K562 (cell line): ENCODE measurements around the gene CNIH1. TPM values are rescaled to one million over a fixed set of nuclear protein-coding genes. Genes with fewer than 3 reads are reported as not detected.

Experiments used
- ATAC-seq: fragments of 200-7000 bp; cut with Tn5 transposase; 3 replicates; pipeline ENCODE4 v1.9.1; 2020; ENCODE audit warnings: moderate library complexity
- BruUV-seq: library from RNA; stranded (reverse); fragments of 400-500 nt; replicated peaks from 2 replicates; lab custom pipeline; 2021; lab: Mats Ljungman, UMichigan
- CTCF ChIA-PET: fragments of 300-600 bp; formaldehyde crosslinking; extraction: SDS; loops from one replicate; lab custom pipeline; 2021; ENCODE audit warnings: low intra/inter-chr PET ratio; lab: Yijun Ruan, JAX
- POLR2A ChIA-PET: fragments of 300-600, 350-650 bp; sonication (Branson Sonifier 250); formaldehyde crosslinking; extraction: SDS; loops from one replicate; lab custom pipeline; 2021; ENCODE audit warnings: antibody characterized with exemption, inconsistent platforms; lab: Yijun Ruan, JAX
- DNase-seq, 4 experiments: peaks; one replicate each; pipeline versions ENCODE4 v3.0.0 to v3.0.0-alpha.2; 2011 to 2018; ENCODE audit warnings: low spot score in 3 of 4, mixed read lengths in 3 of 4; ENCODE audit errors: extremely low read depth in 1 of 4
- FAIRE-seq: peaks from 2 replicates; lab custom pipeline; 2011; peaks lifted over from hg19 to GRCh38; lab: Jason Lieb, UNC
- H2AFZ ChIP-seq: 2 replicates; pipeline ENCODE4 v1.6.0; 2011; ENCODE audit warnings: low read depth, low read length, control low read depth, inconsistent platforms
- H3K27ac ChIP-seq: fragments of 200-600 bp; 3 replicates; pipeline ENCODE4 v1.8.0; 2011; ENCODE audit warnings: low read depth, mild to moderate bottlenecking, control low read depth, inconsistent platforms, low read length, moderate library complexity, mixed read lengths; ENCODE audit errors: extremely low read depth
- H3K27me3 ChIP-seq, 2 experiments: fragments of 300-600 bp in 1 of 2; 2 replicates in 1 of 2; 3 replicates in 1 of 2; pipeline versions ENCODE4 v1.6.0 to v1.8.0; 2011; ENCODE audit warnings: inconsistent platforms in 2 of 2, low read length in 2 of 2, mild to moderate bottlenecking in 1 of 2, mixed read lengths in 1 of 2, moderate library complexity in 1 of 2; ENCODE audit not compliant: control insufficient read depth in 2 of 2, insufficient read depth in 2 of 2
- H3K36me3 ChIP-seq: fragments of 300-600 bp; 3 replicates; pipeline ENCODE4 v1.8.0; 2011; ENCODE audit warnings: mild to moderate bottlenecking, low read length, inconsistent platforms; ENCODE audit not compliant: control insufficient read depth, insufficient read depth
- H3K4me1 ChIP-seq, 2 experiments: fragments of 200-600 bp in 1 of 2; replicated peaks in 1 of 2; 2 replicates in 1 of 2; 3 replicates in 1 of 2; pipeline versions ENCODE4 v1.5.1 to v1.8.0; 2011; ENCODE audit warnings: inconsistent platforms in 2 of 2, low read length in 2 of 2, mild to moderate bottlenecking in 1 of 2, mixed read lengths in 1 of 2, moderate library complexity in 1 of 2; ENCODE audit not compliant: control insufficient read depth in 2 of 2, insufficient read depth in 2 of 2
- H3K4me2 ChIP-seq: 2 replicates; pipeline ENCODE4 v1.6.1; 2011; ENCODE audit warnings: low read length, control low read depth, inconsistent platforms, mixed read lengths; ENCODE audit not compliant: insufficient read depth
- H3K4me3 ChIP-seq: fragments of 200-600 bp; sonication (generic), shearing (Covaris generic); 2 replicates; pipeline ENCODE4 v1.5.1; 2016; ENCODE audit warnings: control low read depth, inconsistent platforms
- H3K79me2 ChIP-seq: fragments of 200-600 bp; 3 replicates; pipeline ENCODE4 v1.8.0; 2011; ENCODE audit warnings: low read length, inconsistent platforms; ENCODE audit not compliant: control insufficient read depth, insufficient read depth
- H3K9ac ChIP-seq, 2 experiments: 2 replicates each; pipeline versions ENCODE4 v1.6.0 to v1.6.1; 2011; ENCODE audit warnings: low read depth in 2 of 2, low read length in 2 of 2, control low read depth in 1 of 2, inconsistent platforms in 1 of 2, mild to moderate bottlenecking in 1 of 2, mixed read lengths in 1 of 2; ENCODE audit not compliant: insufficient read depth in 1 of 2
- H3K9me1 ChIP-seq: one replicate; pipeline ENCODE4 v1.6.0; 2011; ENCODE audit warnings: inconsistent platforms, mild to moderate bottlenecking, low read length, moderate library complexity; ENCODE audit not compliant: control insufficient read depth, insufficient read depth
- H3K9me3 ChIP-seq: replicated peaks from 2 replicates; pipeline ENCODE4 v1.5.1; 2011; ENCODE audit warnings: low read depth, low read length, inconsistent platforms; ENCODE audit not compliant: control insufficient read depth, insufficient read depth
- H4K20me1 ChIP-seq: replicated peaks from 2 replicates; pipeline ENCODE4 v1.6.1; 2011; ENCODE audit warnings: low read length, inconsistent platforms, mixed read lengths; ENCODE audit not compliant: control insufficient read depth, insufficient read depth
- GTF2E2 ChIP-seq: fragments of 200-800 bp; sonication (Bioruptor generic); IDR thresholded peaks from 2 replicates; pipeline ENCODE4 v1.6.1; 2016; ENCODE audit warnings: missing genetic modification characterization, missing compliant biosample characterization
- HMG20A ChIP-seq: fragments of 450-650 bp; formaldehyde crosslinking; conservative IDR thresholded peaks from 2 replicates; pipeline ENCODE4 v1.4.0; 2020; ENCODE audit warnings: mild to moderate bottlenecking, mixed read lengths
- KAT2B ChIP-seq: IDR thresholded peaks from one replicate; pipeline ENCODE4 v1.6.1; 2012; ENCODE audit warnings: low read depth, mild to moderate bottlenecking, control low read depth, inconsistent platforms, low read length, moderate library complexity
- SAP30 ChIP-seq: fragments of 200-600 bp; sonication (generic); IDR thresholded peaks from 2 replicates; pipeline ENCODE4 v1.6.1; 2012; ENCODE audit warnings: borderline replicate concordance, low read depth, mild to moderate bottlenecking, moderate library complexity, low read length, control low read depth, inconsistent platforms; ENCODE audit not compliant: insufficient read depth, poor library complexity, severe bottlenecking
- SMARCA4 ChIP-seq: fragments of 450-650 bp; IDR thresholded peaks from 2 replicates; pipeline ENCODE4 v1.6.1; 2016
- WGBS: fragments of 100-300 bp; shearing (Covaris generic); methylation state at CpG from one replicate; pipeline ENCODE4 v1.1.6; 2016; ENCODE audit warnings: low coverage, mixed read lengths; ENCODE audit not compliant: insufficient coverage; ENCODE audit errors: missing lambda C conversion rate; 5-methylcytosine and 5-hydroxymethylcytosine counted together
- in situ Hi-C: fragments of 300-500 bp; cut with MboI; formaldehyde crosslinking; loops from 4 replicates; pipeline ENCODE4 v1.15.0; 2018; ENCODE audit warnings: inconsistent platforms, mixed read lengths
- intact Hi-C: fragments of 100-400 bp; cut with micrococcal nuclease; formaldehyde crosslinking; loops from 2 replicates; pipeline ENCODE4 v1.14.2; 2022
- polyA plus RNA-seq, 8 experiments: library from polyadenylated mRNA; depleted of rRNA in 4 of 8; stranded (reverse) in 5 of 8; unstranded in 3 of 8; fragments of >200 nt; fragmentation: Nextera tagmentation in 2 of 8; fragmentation: Illumina TruSeq in 1 of 8; extraction: Ambion mirVana in 2 of 8; extraction: Trizol in 1 of 8; gene quantifications; 2 replicates each; pipeline versions ENCODE4 v1.2.1 to v1.2.3, GENCODE V29; 2011 to 2014; ENCODE audit warnings: inconsistent platforms in 1 of 8, missing spikeins in 1 of 8
- total RNA-seq, 7 experiments: library from RNA; depleted of rRNA in 6 of 7; stranded (reverse); fragments of >200 nt in 6 of 7; fragmentation: Illumina TruSeq in 2 of 7; extraction: Trizol in 2 of 7; gene quantifications; 2 replicates each; pipeline versions ENCODE4 v1.2.1 to v1.2.3, GENCODE V29; 2011 to 2021; ENCODE audit warnings: low replicate concordance in 1 of 7

Gene CNIH1
- total and polyA plus RNA-seq, 9 of the 15 experiments (the other 6 are each of a cell fraction or from before 2014, with no cell fraction given), result 13.9 to 283 (median 77.3) TPM

GRCh38 chr14:54440476-54440872 lies 700 bp downstream of the CNIH1 start:
- ATAC-seq, result no peak
- POLR2A ChIA-PET, result no interaction called here
- in situ Hi-C loops (no loop called here), intact Hi-C loops (loop anchor here (2.0 kb wide), 2 partner anchors 44 to 48 kb away; partner anchors contain the start of genes CDKN3 and GMFB)
- Histone ChIP-seq H4K20me1 (no peaks in the 10 kb centered on the region), H3K4me1 (peaks cover 10 to 15% of the 10 kb centered on the region in 2 experiments; a peak in 4 of 5 replicates), H2AFZ (peak overlapping the region; percentile 94; the same call in 1 of the 2 replicates), H3K27ac (peak overlapping the region; percentile 93), H3K9ac (peak overlapping the region; percentile 69 to 97), H3K4me3 (peak overlapping the region; percentile 91), H3K4me2 (peak overlapping the region; percentile 68), H3K27me3 (no peaks in the 10 kb centered on the region), H3K9me3 (no peaks in the 10 kb centered on the region), H3K9me1 (no peaks in the 10 kb centered on the region), H3K36me3 (peaks cover 3% of the 10 kb centered on the region; the same call in 1 of the 3 replicates), H3K79me2 (peaks cover 57% of the 10 kb centered on the region)
- no peak for DNase-seq
- CTCF ChIA-PET, result no interaction called here
- BruUV-seq, result no TSS peak
- TF ChIP-seq GTF2E2 (tag) (0 out of 2 replicates have a peak, but pooled peaks have one; percentile 18), KAT2B (no peak), SMARCA4 (peak; percentile 3; the same call in 1 of the 2 replicates), SAP30 (peak; percentile 6), HMG20A (CRISPR knock-in tag) (no peak)
- peak; percentile 15 for FAIRE-seq
- WGBS, result 0% methylated on average over 5 of the region's 5 CpGs
